Measurements from ENCODE around the gene TNS3. TPM values are rescaled to one million over a fixed set of nuclear protein-coding genes. Genes with fewer than 3 reads are reported as not detected.

Gene TNS3
- total RNA-seq, 1 donor from 2014 or later, result 174 TPM

DNA sequence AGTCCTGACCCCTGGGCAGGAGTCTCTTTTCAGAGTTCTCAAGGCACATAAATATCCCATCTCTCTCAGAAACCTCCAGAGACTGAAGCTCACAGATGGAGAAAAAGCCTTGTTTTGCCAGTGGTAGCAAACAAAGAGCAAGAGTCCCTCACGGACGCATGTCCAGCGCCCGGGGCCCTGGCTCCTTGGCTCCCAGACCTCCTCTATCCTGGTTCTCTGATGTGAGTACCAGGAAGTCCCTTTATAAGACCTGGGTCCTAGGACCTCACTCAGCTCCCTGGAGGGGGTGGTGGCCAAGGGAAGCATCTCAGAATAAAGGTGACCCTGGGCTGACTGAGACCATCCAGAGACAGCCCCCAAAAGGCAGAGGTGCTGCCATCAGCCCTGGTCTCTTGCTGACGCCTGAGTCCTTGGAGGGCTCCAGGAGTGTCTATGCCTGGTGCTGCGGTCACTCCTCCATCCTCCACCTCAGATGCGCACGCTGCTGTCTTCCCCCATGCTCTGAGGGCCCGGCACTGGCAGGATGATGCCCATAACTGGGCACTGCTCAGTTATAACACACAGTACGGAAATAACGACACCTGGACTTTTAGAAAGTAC, 221.5 kb downstream of the TNS3 start:
- Histone ChIP-seq H3K4me1 (peaks cover 5% of the 10 kb centered on the region), H3K9me3 (no peaks in the 10 kb centered on the region), H3K4me3 (no peak overlapping the region), H3K36me3 (peaks cover 26% of the 10 kb centered on the region), H3K27ac (no peak overlapping the region), H3K27me3 (ENCODE audit: low read depth) (no peaks in the 10 kb centered on the region)
- DNase-seq, result no peak
- intact Hi-C loops (cut with DNase I), result no loop called here
- TF ChIP-seq, protein P1, sequence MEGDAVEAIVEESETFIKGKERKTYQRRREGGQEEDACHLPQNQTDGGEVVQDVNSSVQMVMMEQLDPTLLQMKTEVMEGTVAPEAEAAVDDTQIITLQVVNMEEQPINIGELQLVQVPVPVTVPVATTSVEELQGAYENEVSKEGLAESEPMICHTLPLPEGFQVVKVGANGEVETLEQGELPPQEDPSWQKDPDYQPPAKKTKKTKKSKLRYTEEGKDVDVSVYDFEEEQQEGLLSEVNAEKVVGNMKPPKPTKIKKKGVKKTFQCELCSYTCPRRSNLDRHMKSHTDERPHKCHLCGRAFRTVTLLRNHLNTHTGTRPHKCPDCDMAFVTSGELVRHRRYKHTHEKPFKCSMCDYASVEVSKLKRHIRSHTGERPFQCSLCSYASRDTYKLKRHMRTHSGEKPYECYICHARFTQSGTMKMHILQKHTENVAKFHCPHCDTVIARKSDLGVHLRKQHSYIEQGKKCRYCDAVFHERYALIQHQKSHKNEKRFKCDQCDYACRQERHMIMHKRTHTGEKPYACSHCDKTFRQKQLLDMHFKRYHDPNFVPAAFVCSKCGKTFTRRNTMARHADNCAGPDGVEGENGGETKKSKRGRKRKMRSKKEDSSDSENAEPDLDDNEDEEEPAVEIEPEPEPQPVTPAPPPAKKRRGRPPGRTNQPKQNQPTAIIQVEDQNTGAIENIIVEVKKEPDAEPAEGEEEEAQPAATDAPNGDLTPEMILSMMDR (IDR thresholded peaks at IDR 0.05), result no peak
- ATAC-seq, result no peak

DNA sequence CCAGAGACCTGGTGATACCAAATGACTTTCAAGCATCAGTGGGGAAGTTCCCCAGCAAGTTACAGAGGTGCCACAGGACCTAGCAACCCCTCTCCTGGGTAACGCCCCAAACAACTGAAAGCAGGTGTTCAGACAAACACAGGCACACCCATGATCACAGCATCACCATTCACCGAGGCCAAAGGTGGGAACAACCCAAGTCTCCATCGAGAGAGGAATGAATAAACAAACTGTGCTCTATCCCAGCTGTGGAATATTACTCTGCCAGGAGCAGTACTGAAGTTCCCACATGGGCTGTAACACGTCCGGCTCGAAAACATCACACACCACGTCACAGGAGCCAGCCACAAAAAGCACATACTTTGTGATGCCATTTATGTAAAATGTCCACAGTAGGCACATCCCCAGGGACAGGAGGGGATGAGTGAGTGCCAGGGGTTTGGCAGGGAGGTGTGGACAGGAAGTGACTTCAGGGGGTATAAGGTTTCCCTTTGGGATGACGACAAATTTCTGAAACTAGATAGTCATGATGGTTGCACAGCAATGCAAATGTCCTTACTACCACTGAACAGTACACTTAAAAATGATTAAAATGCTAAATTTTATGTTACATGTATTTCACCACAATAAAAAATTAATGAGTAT, 222.8 kb downstream of the TNS3 start:
- H3K4me3 ChIP-seq, result no peak overlapping the region
- H3K27ac ChIP-seq, result no peak overlapping the region
- H3K9me3 ChIP-seq, result no peaks in the 10 kb centered on the region
- no peaks in the 10 kb centered on the region for H3K27me3 ChIP-seq (ENCODE audit: low read depth)
- peaks cover 5% of the 10 kb centered on the region for H3K4me1 ChIP-seq
- ATAC-seq, result no peak
- TF ChIP-seq, protein P1 (IDR thresholded peaks at IDR 0.05), result no peak
- intact Hi-C loops (cut with DNase I), result no loop called here
- peaks cover 20% of the 10 kb centered on the region for H3K36me3 ChIP-seq
- no peak for DNase-seq

DNA sequence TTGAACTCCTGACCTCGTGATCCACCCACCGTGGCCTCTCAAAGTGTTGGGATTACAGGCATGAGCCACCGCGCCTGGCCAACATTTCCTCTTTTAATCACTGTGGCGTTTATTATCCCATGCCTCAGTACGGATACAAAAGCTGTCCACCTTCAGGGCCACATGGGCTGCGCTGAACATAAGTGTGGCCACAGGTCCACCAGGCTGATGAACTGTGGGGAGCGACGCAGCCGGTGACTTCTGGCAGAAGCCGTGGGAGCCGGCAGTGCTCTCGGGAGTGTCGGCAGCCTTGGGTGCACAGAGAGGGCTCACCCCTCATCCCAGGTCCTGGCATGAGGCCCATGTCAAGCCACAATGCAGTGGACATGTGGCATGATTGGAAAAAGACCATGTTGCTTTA, 223.6 kb downstream of the TNS3 start:
- intact Hi-C loops (cut with DNase I), result no loop called here
- no peak for ATAC-seq
- H3K9me3 ChIP-seq, result no peaks in the 10 kb centered on the region
- no peak overlapping the region for H3K4me3 ChIP-seq
- peaks cover 15% of the 10 kb centered on the region for H3K36me3 ChIP-seq
- H3K4me1 ChIP-seq, result peaks cover 5% of the 10 kb centered on the region
- no peak overlapping the region for H3K27ac ChIP-seq
- no peaks in the 10 kb centered on the region for H3K27me3 ChIP-seq (ENCODE audit: low read depth)
- DNase-seq, result no peak
- TF ChIP-seq, protein P1 (IDR thresholded peaks at IDR 0.05), result no peak

- Histone ChIP-seq H3K36me3 (peaks cover 18% of the 10 kb centered on the region), H3K9me3 (no peaks in the 10 kb centered on the region), H3K4me1 (peaks cover 5% of the 10 kb centered on the region), H3K27ac (no peak overlapping the region), H3K4me3 (no peak overlapping the region), H3K27me3 (ENCODE audit: low read depth) (no peaks in the 10 kb centered on the region)
- no peak for DNase-seq
- TF ChIP-seq, protein P1 (IDR thresholded peaks at IDR 0.05), result no peak
- no peak for ATAC-seq
- intact Hi-C loops (cut with DNase I), result no loop called here
Observed at GRCh38 chr7:47357863-47358262, 224.0 kb downstream of the TNS3 start.

- intact Hi-C loops (cut with DNase I), result no loop called here
- peaks cover 5% of the 10 kb centered on the region for H3K4me1 ChIP-seq
- ATAC-seq (no peak), DNase-seq (no peak)
- TF ChIP-seq, protein P1 (IDR thresholded peaks at IDR 0.05), result no peak
- H3K4me3 ChIP-seq, result no peak overlapping the region
- no peak overlapping the region for H3K27ac ChIP-seq
- no peaks in the 10 kb centered on the region for H3K9me3 ChIP-seq
- H3K27me3 ChIP-seq (ENCODE audit: low read depth), result no peaks in the 10 kb centered on the region
- peaks cover 19% of the 10 kb centered on the region for H3K36me3 ChIP-seq
Observed at GRCh38 chr7:47357361-47357760, 224.6 kb downstream of the TNS3 start.
